Osteoblast (primary cell): ENCODE measurements around the gene TEX52. TPM values are rescaled to one million over a fixed set of nuclear protein-coding genes. Genes with fewer than 3 reads are reported as not detected.

Experiments
- DNase-seq: peaks from one replicate; pipeline ENCODE4 v3.0.0; 2011; ENCODE audit warnings: low spot score, mixed read lengths; ENCODE audit not compliant: insufficient read length; ENCODE audit errors: missing footprints
- H2AFZ ChIP-seq: 2 replicates; pipeline ENCODE4 v1.6.0; 2011; ENCODE audit warnings: mild to moderate bottlenecking, low read length
- H3K27ac ChIP-seq: 2 replicates; pipeline ENCODE4 v1.5.1; 2011; ENCODE audit warnings: mild to moderate bottlenecking, low read depth, low read length, moderate library complexity
- H3K27me3 ChIP-seq: 2 replicates; pipeline ENCODE4 v1.6.0; 2012; ENCODE audit warnings: mild to moderate bottlenecking, control low read depth, inconsistent platforms, low read length, moderate library complexity; ENCODE audit not compliant: insufficient read depth
- H3K36me3 ChIP-seq: 2 replicates; pipeline ENCODE4 v1.5.1; 2011; ENCODE audit warnings: mild to moderate bottlenecking, low read length, control low read depth, moderate library complexity; ENCODE audit not compliant: insufficient read depth
- H3K4me1 ChIP-seq: 2 replicates; pipeline ENCODE4 v1.5.1; 2011; ENCODE audit warnings: mild to moderate bottlenecking, low read length, control low read depth, moderate library complexity; ENCODE audit not compliant: insufficient read depth
- H3K4me2 ChIP-seq: 2 replicates; pipeline ENCODE4 v1.6.0; 2011; ENCODE audit warnings: mild to moderate bottlenecking, low read length; ENCODE audit not compliant: insufficient read depth
- H3K4me3 ChIP-seq: fragments of 200-600 bp; sonication (generic); 3 replicates; pipeline ENCODE4 v1.5.1; 2012; ENCODE audit warnings: mild to moderate bottlenecking, low read length, inconsistent platforms; ENCODE audit not compliant: insufficient read depth
- H3K79me2 ChIP-seq: 2 replicates; pipeline ENCODE4 v1.6.0; 2012; ENCODE audit warnings: mild to moderate bottlenecking, low read length, control low read depth, inconsistent platforms; ENCODE audit not compliant: insufficient read depth
- H3K9me3 ChIP-seq: 2 replicates; pipeline ENCODE4 v1.5.1; 2011; ENCODE audit warnings: low read depth, low read length, control low read depth
- H4K20me1 ChIP-seq: 2 replicates; pipeline ENCODE4 v1.6.0; 2012; ENCODE audit warnings: mild to moderate bottlenecking, low read length, control low read depth; ENCODE audit not compliant: insufficient read depth
- total RNA-seq: library from RNA; depleted of rRNA; stranded (reverse); fragments of >200 nt; gene quantifications from 2 replicates; pipeline ENCODE4 v1.2.3, GENCODE V29; 2012
- TF ChIP-seq, protein P1 (sequence below): IDR thresholded peaks from 2 replicates; pipeline ENCODE4 v1.5.1; 2011; ENCODE audit warnings: mild to moderate bottlenecking, low read depth, low read length, moderate library complexity; ENCODE audit errors: extremely low read depth

TEX52 gene
- total RNA-seq, 1 donor: not detected

DNA sequence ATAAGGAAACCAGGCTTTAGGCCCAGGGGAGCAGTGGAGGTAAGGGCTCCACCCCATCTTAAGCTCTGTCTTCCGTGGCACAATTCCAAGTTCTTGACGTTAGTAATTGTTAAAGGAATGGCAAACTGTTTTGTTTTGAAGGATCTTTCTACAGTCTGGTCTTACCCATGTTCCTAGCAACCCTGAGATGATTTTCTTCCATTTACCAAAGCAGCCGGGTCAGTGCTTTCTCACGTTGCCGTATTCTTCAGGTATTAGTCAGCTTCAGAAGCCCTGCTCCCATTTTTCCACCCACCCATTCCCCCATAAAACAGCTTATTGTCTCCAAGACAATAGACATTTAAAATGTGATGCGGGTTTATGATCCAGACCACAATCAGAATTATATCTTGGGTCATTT lies 32.3 kb downstream of the TEX52 start:
- Histone ChIP-seq H4K20me1 (no peaks in the 10 kb centered on the region), H3K79me2 (no peaks in the 10 kb centered on the region), H2AFZ (no peak overlapping the region), H3K36me3 (peaks cover 70% of the 10 kb centered on the region), H3K4me2 (no peak overlapping the region), H3K4me1 (no peaks in the 10 kb centered on the region), H3K9me3 (no peaks in the 10 kb centered on the region), H3K27ac (no peak overlapping the region), H3K27me3 (no peaks in the 10 kb centered on the region), H3K4me3 (no peak overlapping the region)
- TF ChIP-seq, protein P1, sequence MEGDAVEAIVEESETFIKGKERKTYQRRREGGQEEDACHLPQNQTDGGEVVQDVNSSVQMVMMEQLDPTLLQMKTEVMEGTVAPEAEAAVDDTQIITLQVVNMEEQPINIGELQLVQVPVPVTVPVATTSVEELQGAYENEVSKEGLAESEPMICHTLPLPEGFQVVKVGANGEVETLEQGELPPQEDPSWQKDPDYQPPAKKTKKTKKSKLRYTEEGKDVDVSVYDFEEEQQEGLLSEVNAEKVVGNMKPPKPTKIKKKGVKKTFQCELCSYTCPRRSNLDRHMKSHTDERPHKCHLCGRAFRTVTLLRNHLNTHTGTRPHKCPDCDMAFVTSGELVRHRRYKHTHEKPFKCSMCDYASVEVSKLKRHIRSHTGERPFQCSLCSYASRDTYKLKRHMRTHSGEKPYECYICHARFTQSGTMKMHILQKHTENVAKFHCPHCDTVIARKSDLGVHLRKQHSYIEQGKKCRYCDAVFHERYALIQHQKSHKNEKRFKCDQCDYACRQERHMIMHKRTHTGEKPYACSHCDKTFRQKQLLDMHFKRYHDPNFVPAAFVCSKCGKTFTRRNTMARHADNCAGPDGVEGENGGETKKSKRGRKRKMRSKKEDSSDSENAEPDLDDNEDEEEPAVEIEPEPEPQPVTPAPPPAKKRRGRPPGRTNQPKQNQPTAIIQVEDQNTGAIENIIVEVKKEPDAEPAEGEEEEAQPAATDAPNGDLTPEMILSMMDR: no peak
- DNase-seq: no peak

GRCh38 chr12:2823483-2823882 lies 33.4 kb downstream of the TEX52 start:
- DNase-seq: no peak
- Histone ChIP-seq H3K4me3 (no peak overlapping the region), H3K4me1 (no peaks in the 10 kb centered on the region), H3K79me2 (no peaks in the 10 kb centered on the region), H4K20me1 (no peaks in the 10 kb centered on the region), H3K27ac (no peak overlapping the region), H3K9me3 (no peaks in the 10 kb centered on the region), H2AFZ (no peak overlapping the region), H3K4me2 (no peak overlapping the region), H3K27me3 (no peaks in the 10 kb centered on the region), H3K36me3 (peaks cover 73% of the 10 kb centered on the region)
- TF ChIP-seq, protein P1: no peak

GRCh38 chr12:2820432-2820831 lies 36.4 kb downstream of the TEX52 start:
- Histone ChIP-seq H3K36me3 (peaks cover 67% of the 10 kb centered on the region), H2AFZ (no peak overlapping the region), H3K9me3 (no peaks in the 10 kb centered on the region), H3K4me2 (no peak overlapping the region), H3K4me3 (no peak overlapping the region), H3K27me3 (no peaks in the 10 kb centered on the region), H3K27ac (no peak overlapping the region), H4K20me1 (no peaks in the 10 kb centered on the region), H3K4me1 (no peaks in the 10 kb centered on the region), H3K79me2 (peaks cover 7% of the 10 kb centered on the region)
- TF ChIP-seq, protein P1: no peak
- no peak for DNase-seq

DNA sequence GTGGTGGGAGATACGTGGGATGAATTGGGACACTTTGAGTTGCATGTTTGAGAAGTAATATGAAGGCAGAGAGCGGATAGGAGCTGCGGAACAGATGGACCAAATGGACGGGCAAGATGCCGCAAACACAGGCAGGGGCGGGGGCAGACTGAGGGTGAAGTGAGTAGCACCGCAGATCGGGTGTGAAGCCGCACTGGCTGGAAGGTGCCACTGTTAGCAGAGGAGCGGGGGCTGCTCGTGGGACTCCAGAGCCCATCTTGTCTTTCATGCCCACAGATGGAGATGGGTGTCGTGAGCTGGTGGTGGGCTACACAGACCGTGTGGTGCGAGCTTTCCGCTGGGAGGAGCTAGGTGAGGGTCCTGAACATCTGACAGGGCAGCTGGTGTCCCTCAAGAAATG lies 37.0 kb downstream of the TEX52 start:
- Histone ChIP-seq H2AFZ (no peak overlapping the region), H3K27ac (no peak overlapping the region), H4K20me1 (no peaks in the 10 kb centered on the region), H3K4me1 (no peaks in the 10 kb centered on the region), H3K27me3 (no peaks in the 10 kb centered on the region), H3K36me3 (peaks cover 64% of the 10 kb centered on the region), H3K9me3 (no peaks in the 10 kb centered on the region), H3K4me3 (no peak overlapping the region), H3K4me2 (no peak overlapping the region), H3K79me2 (peaks cover 13% of the 10 kb centered on the region)
- TF ChIP-seq, protein P1: no peak
- DNase-seq: no peak
